Thyroid gland (tissue), 4 donors: ENCODE data around the gene IGF2BP1. TPM values are rescaled to one million over a fixed set of nuclear protein-coding genes. Genes with fewer than 3 reads are reported as not detected.
"Not testable (repeated sequence)": the region's sequence is repeated elsewhere in the genome, so short reads cannot be mapped to it uniquely, and the experiment has no call there.

Experiments
- DNase-seq, 2 donors: peaks; one replicate each; pipeline ENCODE4 v3.0.0-alpha.2; 2019
- H3K27ac ChIP-seq, 3 donors: fragments of 200-600 bp; sonication (generic); 1 replicate in 2 of 3; 2 replicates in 1 of 3; pipeline ENCODE4 v1.5.1; 2016 to 2019; ENCODE audit warnings: mild to moderate bottlenecking in 1 of 3, moderate library complexity in 1 of 3
- H3K27me3 ChIP-seq: fragments of 200-600 bp; sonication (generic); one replicate; pipeline ENCODE4 v1.5.1; 2019
- H3K36me3 ChIP-seq, 2 donors: fragments of 200-600 bp; sonication (generic); one replicate each; pipeline ENCODE4 v1.5.1; 2016 to 2019
- H3K4me1 ChIP-seq, 2 donors: fragments of 200-600 bp; sonication (generic); one replicate each; pipeline ENCODE4 v1.5.1; 2017 to 2019
- H3K4me3 ChIP-seq, 3 donors: fragments of 200-600 bp; sonication (generic); replicated peaks in 1 of 3; 1 replicate in 2 of 3; 2 replicates in 1 of 3; pipeline ENCODE4 v1.5.1; 2016; ENCODE audit warnings: mild to moderate bottlenecking in 1 of 3
- H3K9me3 ChIP-seq: fragments of 200-600 bp; sonication (generic); one replicate; pipeline ENCODE4 v1.5.1; 2017
- POLR2A ChIP-seq, 2 donors: fragments of 450-650 bp; IDR thresholded peaks; one replicate each; pipeline ENCODE4 v1.6.1; 2017; ENCODE audit warnings: antibody characterized with exemption in 2 of 2, mild to moderate bottlenecking in 2 of 2, moderate library complexity in 1 of 2
- WGBS, 2 donors: methylation state at CpG; one replicate each; pipeline ENCODE4 v1.1.5; 2017; 5-methylcytosine and 5-hydroxymethylcytosine counted together
- intact Hi-C: fragments of 100-400 bp; cut with DNase I; formaldehyde crosslinking; loops from one replicate; pipeline ENCODE4 v1.15.1; 2023
- total RNA-seq, 4 donors: library from RNA; depleted of rRNA; stranded (reverse); fragments of >200 nt; gene quantifications; one replicate each; pipeline ENCODE4 v1.2.3, GENCODE V29; 2016
- TF ChIP-seq, protein P1 (sequence below), 6 experiments: fragments of 200-600 bp in 3 of 6; fragments of 450-650 bp in 3 of 6; sonication (generic) in 3 of 6; IDR thresholded peaks; one replicate each; pipeline ENCODE4 v1.5.1; 2016 to 2019; ENCODE audit warnings: antibody characterized with exemption in 6 of 6, mild to moderate bottlenecking in 2 of 6, inconsistent platforms in 1 of 6, moderate library complexity in 1 of 6

The IGF2BP1 gene
- total RNA-seq, 4 donors from 2014 or later = 0.33 to 0.94 TPM; not detected in 2

- 69 to 76% methylated on average over 3 of the region's 3 CpGs for WGBS, 2 donors
- no peaks in the 10 kb centered on the region for H3K27me3 ChIP-seq
- intact Hi-C loops = no loop called here
- TF ChIP-seq, protein P1, sequence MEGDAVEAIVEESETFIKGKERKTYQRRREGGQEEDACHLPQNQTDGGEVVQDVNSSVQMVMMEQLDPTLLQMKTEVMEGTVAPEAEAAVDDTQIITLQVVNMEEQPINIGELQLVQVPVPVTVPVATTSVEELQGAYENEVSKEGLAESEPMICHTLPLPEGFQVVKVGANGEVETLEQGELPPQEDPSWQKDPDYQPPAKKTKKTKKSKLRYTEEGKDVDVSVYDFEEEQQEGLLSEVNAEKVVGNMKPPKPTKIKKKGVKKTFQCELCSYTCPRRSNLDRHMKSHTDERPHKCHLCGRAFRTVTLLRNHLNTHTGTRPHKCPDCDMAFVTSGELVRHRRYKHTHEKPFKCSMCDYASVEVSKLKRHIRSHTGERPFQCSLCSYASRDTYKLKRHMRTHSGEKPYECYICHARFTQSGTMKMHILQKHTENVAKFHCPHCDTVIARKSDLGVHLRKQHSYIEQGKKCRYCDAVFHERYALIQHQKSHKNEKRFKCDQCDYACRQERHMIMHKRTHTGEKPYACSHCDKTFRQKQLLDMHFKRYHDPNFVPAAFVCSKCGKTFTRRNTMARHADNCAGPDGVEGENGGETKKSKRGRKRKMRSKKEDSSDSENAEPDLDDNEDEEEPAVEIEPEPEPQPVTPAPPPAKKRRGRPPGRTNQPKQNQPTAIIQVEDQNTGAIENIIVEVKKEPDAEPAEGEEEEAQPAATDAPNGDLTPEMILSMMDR (IDR thresholded peaks at IDR 0.05) = no peak
- TF ChIP-seq POLR2A (IDR thresholded peaks at IDR 0.05) = no peak
- H3K9me3 ChIP-seq = no peaks in the 10 kb centered on the region
- no peak overlapping the region for H3K4me3 ChIP-seq
- no peaks in the 10 kb centered on the region for H3K36me3 ChIP-seq
- peaks cover 7 to 13% of the 10 kb centered on the region in 2 donors for H3K4me1 ChIP-seq
- H3K27ac ChIP-seq = no peak overlapping the region
- DNase-seq = no peak
Measured at GRCh38 chr17:49024523-49024922, 27.3 kb downstream of the IGF2BP1 start.

- H3K27me3 ChIP-seq, H3K27ac ChIP-seq, intact Hi-C loops, H3K4me3 ChIP-seq, DNase-seq, H3K9me3 ChIP-seq, H3K36me3 ChIP-seq: not testable (repeated sequence)
- 77 to 78% methylated on average over 4 of the region's 4 CpGs for WGBS, 2 donors
- H3K4me1 ChIP-seq = peaks cover 7 to 13% of the 10 kb centered on the region in 2 donors
Measured at GRCh38 chr17:49026447-49026846, 29.3 kb downstream of the IGF2BP1 start.

DNA sequence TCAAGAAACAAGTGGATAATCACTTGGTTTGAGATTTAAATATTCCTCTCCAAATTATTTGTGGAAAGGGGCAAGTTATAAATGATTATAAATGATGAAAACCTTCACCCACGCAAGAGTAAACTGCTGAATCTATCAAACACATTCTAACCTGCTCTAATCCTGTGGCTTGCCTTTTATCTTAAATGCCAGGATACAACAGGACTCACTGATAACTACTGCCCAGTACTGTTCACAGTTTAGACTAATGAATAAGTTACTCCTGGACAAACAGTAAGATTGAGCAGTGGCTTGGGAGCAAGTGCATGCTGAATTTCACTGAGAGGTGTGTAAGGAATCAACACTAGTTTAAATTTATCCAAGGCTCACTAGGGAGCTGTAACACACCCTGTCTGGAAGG is 31.1 kb downstream of the IGF2BP1 start:
- TF ChIP-seq POLR2A (IDR thresholded peaks at IDR 0.05) = no peak
- Histone ChIP-seq H3K27ac (no peak overlapping the region), H3K27me3 (no peaks in the 10 kb centered on the region), H3K4me3 (no peak overlapping the region), H3K9me3 (no peaks in the 10 kb centered on the region), H3K36me3 (no peaks in the 10 kb centered on the region), H3K4me1 (no peaks in the 10 kb centered on the region)
- 83 to 92% methylated on average over 1 of the region's 1 CpG for WGBS, 2 donors
- no peak for DNase-seq
- intact Hi-C loops = no loop called here

- Histone ChIP-seq H3K9me3 (no peaks in the 10 kb centered on the region), H3K4me1 (no peaks in the 10 kb centered on the region), H3K27me3 (no peaks in the 10 kb centered on the region), H3K27ac (no peak overlapping the region), H3K4me3 (no peak overlapping the region), H3K36me3 (no peaks in the 10 kb centered on the region)
- DNase-seq = no peak
- intact Hi-C loops = loop anchor here (10.0 kb wide), 2 partner anchors 85 to 145 kb away; partner anchors contain the start of gene SNF8
- 85 to 88% methylated on average over 3 of the region's 3 CpGs for WGBS, 2 donors
- no peak for TF ChIP-seq POLR2A (IDR thresholded peaks at IDR 0.05)
- TF ChIP-seq, protein P1 (IDR thresholded peaks at IDR 0.05) = no peak
Measured at GRCh38 chr17:49029801-49030200, 32.6 kb downstream of the IGF2BP1 start.

DNA sequence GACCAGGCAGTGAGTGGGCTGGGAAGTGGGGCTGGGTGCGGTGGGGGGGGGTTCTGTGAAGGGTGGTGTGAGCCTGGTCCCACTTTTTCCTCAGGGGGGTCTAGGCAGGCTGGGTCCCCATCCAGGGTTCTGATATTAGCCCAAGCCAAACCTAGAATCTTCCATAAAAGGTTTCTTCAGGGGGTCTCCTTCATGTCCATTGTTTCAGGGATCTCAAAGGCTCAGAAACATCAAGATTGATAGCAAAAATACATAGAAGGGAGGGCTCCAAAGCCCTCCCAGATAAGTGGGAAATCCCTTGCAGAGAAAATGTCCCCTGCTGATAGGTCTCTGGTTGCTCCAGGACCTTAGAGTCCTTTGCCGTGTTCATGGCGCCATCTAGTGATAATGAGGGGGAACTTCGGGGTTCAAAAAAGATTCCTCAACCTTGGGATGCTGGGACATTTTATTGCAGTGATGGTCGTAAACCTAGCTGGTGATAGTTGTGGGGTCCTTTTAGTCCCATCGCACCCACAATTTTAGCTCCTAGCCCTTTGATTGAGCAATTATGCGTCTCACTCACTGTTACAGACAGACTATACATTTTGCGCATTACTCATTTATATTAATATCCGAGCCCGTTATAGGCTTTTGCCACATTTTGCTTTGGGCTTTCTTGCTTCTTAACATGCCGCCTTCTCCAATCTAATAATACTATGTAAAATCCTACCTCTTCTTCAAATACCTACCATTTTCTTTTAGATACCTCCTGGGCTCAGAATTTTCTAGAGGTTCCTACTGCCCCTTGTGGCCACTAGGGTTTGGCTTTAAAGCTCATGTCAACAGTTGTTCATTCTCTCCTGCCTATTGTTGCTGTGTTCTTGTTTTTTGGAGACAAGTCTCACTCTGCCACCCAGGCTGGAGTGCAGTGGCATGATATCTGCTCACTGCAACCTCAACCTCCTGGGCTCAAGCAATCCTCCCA is 35.1 kb downstream of the IGF2BP1 start:
- intact Hi-C loops = loop anchor here (10.0 kb wide), 2 partner anchors 87 to 147 kb away; partner anchors contain the start of gene SNF8
- no peaks in the 10 kb centered on the region for H3K4me1 ChIP-seq

More for the DNA sequence above, 35.1 kb downstream of the IGF2BP1 start:
- no peak overlapping the region for H3K27ac ChIP-seq
- TF ChIP-seq, protein P1 (IDR thresholded peaks at IDR 0.05) = peak; percentile 39 to 86 (median 76)
- no peak for TF ChIP-seq POLR2A (IDR thresholded peaks at IDR 0.05)
- no peaks in the 10 kb centered on the region for H3K27me3 ChIP-seq
- no peak overlapping the region for H3K4me3 ChIP-seq
- H3K36me3 ChIP-seq = no peaks in the 10 kb centered on the region
- DNase-seq = peak; percentile 44 to 51
- no peaks in the 10 kb centered on the region for H3K9me3 ChIP-seq
- 39 to 45% methylated on average over 10 to 11 of the region's 11 CpGs for WGBS, 2 donors
